Left cardiac atrium (tissue), 4 donors: ENCODE results near the gene ABHD1. TPM values are rescaled to one million over a fixed set of nuclear protein-coding genes. Genes with fewer than 3 reads are reported as not detected.
A peak's percentile ranks its signal among the peaks of the same experiment; 100 is the strongest.
"Not testable (repeated sequence)": the region's sequence is repeated elsewhere in the genome, so short reads cannot be mapped to it uniquely, and the experiment has no call there.

Source experiments
- ATAC-seq, 2 donors: fragments of 200-7000 bp; cut with Tn5 transposase; one replicate each; pipeline ENCODE4 v1.9.1; 2020; ENCODE audit warnings: mild to moderate bottlenecking in 2 of 2, moderate library complexity in 2 of 2
- DNase-seq: peaks from one replicate; pipeline ENCODE4 v3.0.0-alpha.2; 2020
- intact Hi-C, 2 donors: fragments of 100-400 bp; cut with DNase I; formaldehyde crosslinking; loops; one replicate each; pipeline versions ENCODE4 v1.14.1 to v1.15.1; 2022 to 2023
- long read RNA-seq: library from polyadenylated mRNA; unstranded; transcript quantifications from one replicate; pipeline ENCODE4 v2.0.0, GENCODE V29; 2021
- total RNA-seq, 2 donors: library from RNA; stranded (reverse); fragmentation: NEBNext Ultra II Directional; extraction: Animal tissue kit (Norgen Biotek cat#: 25700); gene quantifications; one replicate each; pipeline ENCODE4 v1.2.1, GENCODE V29; 2021
- donor health status: DM: no; HTN: yes; CAD: no.
- donor health status: DM: no; HTN: yes; CAD: no; lungs with severe emphysema.
- donor health status: DM: yes; HTN: yes; CAD: no.
- donor health status: Dilated cardiomyopathy.

Gene ABHD1
- total RNA-seq, result 1 to 10 TPM; 1.1 to 3.2 TPM
- long read RNA-seq, result 0 reads

DNA sequence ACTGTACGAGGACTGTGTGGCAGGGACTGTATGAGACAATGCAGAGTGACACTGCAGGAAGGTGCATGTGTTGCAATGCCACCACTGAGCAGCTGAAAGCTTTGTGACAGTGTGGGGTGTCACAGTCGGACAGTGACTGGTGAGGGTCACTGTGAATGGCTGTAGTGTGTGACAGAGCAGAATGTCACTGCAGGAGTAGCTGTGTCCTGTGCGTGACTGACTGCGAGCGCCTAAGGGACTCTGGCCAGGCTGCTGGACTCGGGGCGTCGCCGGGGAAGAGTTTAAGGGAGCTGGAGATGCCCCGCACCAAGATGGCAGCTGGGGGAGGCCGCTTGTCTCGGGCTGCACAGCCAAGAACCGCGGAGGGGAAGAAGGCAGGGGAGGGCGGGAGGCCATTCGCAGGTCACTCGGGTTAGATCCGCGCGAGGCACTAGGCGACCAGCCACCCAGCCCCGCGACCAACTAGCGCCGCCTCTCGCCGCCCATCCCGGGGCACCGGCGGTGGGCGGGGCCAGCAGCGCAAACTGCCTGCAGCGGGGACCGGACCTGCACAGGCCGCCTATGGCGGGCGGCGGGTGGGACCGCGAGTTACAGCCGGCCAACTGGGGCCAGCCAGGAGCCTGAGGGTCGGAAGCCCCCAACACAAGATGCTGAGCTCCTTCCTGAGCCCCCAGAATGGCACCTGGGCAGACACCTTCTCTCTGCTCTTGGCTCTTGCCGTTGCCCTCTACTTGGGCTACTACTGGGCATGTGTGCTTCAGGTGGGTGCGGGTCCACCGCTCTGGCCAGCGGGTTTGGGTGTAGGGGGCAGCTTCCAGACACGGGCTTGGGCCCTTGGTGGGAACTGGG lies at the start of gene ABHD1:
TSS of gene ABHD1 (plus strand) at position 514 of the 849 bp plus-strand sequence. CDS start at position 648, 134 bp downstream.
- peak; percentile 74 for DNase-seq
- ATAC-seq, result peak; percentile 84 to 86
- intact Hi-C loops, result no loop called here

DNA sequence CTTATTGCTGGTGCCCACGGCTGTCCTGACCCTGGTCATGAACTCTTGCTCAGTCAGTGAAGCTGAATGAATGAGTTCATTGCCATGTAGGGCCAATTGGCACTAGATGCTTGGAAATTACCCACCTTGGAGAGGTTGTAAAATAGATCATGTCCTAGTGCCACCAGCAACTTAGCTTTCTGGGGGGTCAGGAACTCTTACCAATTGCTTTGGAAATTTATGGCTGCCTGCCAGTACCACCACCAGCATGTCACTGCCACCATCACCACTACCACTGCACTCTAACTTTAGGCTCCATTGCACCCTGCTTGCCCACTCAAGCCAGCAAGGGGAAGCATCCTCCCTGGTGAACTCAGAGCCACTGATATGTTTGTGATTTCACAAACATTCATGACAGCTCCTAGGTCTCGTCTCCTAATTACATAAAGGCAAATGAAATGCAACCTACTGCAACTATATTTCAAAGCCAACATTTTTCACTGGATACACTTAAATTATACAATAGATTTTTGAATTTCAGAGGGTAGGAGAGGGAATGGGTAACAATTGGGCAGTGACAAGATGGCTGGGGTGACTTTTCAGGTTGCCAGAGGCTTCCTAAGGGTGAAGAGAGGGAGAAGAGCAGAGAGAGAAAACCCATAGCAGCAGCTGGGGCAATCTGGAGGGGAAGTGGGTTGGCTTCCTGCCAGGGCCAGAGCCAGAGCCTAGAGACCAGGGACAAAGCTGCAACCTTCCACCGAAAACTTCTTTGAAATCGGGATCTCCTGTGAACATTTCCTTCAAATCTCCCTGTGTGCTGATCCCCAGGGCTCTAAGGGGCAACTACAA lies 48.7 kb upstream of the ABHD1 start:
- peak; percentile 67 for DNase-seq
- no peak for ATAC-seq
- intact Hi-C loops, result no loop called here

DNA sequence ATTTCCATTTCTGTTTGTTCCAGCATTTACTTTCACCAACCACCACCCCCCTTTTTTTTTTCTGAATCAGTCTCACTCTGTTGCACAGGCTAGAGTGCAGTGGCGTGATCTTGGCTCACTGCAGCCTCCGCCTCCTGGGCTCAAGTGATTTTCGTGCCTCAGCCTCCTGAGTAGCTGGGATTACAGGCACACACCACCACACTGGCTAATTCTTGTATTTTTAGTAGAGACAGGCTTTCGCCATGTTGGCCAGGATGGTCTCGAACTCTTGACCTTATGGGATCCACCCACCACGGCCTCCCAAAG lies 48.1 kb upstream of the ABHD1 start:
- intact Hi-C loops, ATAC-seq, DNase-seq: not testable (repeated sequence)

DNA sequence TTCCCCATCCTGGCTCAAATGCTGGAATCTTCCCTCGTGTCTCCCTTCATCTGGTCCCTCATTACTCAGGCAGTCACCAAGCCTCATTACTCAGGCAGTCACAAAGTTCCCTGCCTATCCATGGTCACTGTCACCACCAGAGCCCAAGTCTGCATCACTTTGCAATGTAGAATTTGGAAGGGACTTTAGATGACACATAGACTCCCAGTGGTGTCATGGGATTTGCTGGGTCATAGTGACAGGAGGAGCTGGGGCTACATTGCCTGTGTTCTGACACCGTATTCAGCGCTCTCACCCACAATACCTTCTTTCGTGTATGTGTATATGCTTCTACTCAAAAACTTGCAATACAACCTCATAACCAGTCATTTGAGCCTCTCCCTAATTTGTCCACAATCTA lies 47.3 kb upstream of the ABHD1 start:
- ATAC-seq, result no peak
- intact Hi-C loops, result no loop called here
- DNase-seq, result no peak

- intact Hi-C loops, result no loop called here
- no peak for ATAC-seq
- no peak for DNase-seq
These were observed 46.4 kb upstream of the ABHD1 start for GRCh38 chr2:27077231-27077630.

DNA sequence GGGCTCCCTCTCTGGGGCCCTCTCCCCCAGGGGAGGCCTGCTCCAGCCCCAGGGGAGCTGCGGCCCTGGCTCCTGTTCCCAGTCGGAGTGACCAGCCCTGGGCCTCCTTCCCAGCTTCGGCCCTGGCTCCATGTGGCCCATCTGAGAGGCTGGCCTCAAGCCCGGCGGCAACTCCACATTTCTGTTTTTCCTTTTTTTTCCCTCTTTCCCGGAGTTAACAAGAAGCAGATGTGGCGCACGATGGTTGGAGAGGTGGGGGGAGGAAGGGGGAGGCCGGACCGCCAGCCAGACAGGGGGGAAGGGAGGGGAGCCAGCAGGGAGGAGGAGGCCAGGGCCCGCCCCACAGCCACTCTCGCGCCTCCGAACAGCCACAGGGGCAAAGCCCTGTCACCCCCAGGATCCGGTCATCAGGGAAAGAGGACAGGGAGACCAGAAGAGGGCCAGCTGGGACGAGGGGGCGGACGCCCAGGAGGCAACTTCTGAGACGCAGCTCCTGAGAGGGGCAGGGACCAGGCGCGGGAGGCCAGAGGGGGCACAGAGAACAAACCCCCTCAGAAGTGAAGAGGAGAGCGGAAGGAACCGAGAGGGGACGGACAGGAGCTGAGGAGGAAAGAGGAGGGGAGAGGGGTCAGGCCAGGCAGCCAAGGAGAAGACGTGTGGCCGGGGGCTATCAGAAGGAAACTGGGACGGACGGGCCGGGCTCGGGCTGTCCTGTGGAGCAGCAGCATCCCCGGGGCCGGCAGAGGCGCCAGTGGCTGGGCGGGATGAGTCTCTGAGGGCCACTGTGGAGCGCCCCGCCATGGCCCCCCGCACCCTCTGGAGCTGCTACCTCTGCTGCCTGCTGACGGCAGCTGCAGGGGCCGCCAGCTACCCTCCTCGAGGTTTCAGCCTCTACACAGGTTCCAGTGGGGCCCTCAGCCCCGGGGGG lies 45.1 kb upstream of the ABHD1 start, which contains the start of gene EMILIN1:
TSS of gene EMILIN1 (plus strand) at position 349 of the 928 bp plus-strand sequence. CDS start at position 800, 451 bp downstream.
- intact Hi-C loops, result no loop called here
- peak; percentile 67 to 70 for ATAC-seq
- peak; percentile 84 for DNase-seq

DNA sequence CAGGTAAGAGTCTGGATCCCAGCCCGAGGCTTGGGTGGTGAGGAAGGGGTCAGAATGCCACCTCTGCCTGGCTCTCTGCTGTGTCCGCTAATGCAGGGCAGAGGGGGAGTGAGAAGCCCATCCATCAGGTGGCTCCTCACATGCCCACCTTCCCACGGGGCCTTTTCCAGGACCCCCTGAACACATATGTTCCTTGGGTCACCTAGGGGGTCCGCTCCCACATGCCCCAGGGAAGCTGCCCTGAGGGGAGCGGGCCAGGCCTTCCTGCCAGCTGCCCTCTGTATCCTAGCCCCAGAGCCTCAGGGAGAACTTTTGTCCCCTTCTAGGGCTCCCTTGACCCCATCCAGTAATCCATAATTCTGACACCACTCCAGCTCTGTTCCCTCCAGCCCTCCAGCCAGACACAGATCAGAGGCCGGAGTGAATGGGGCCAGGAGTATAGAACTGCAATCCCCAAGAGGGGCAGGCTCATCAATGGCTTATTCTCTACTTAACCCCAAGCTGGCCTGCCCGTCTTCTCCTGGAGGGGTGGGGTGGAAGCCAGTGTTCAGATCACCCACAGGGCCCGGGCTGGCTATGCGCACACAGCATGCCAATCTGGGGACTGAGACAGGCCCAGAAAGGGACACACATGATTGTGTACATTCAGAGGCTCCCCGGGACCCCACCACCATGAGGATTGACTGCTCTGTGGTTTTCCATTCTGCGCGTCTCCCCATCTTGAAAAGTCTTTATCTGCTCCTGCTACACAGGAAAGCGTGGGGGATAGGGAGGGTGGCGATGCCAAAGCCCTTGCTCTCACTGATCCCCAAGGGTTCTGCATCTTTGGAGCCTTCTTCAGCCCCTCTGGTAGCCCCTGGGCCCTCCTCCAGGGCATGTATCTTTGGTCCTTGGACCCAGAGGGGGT lies 44.1 kb upstream of the ABHD1 start:
- intact Hi-C loops, result loop anchor here (10.0 kb wide), 2 partner anchors 45 to 115 kb away; partner anchors contain the start of gene TMEM214 (in 2 of the 2)
- ATAC-seq, result no peak
- DNase-seq, result no peak

DNA sequence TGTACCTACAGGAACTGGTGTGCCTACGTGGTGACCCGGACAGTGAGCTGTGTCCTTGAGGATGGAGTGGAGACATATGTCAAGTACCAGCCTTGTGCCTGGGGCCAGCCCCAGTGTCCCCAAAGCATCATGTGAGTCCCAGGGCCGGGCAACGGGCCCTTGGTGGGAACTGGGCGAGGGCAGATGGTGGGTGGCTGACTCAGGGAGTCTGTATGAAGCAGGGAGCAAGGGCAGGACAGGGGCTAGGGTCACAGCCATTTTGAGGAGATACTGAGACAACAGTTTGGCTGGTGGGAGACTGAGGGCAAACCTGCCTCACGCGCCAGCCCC lies 43.5 kb upstream of the ABHD1 start:
- no peak for DNase-seq
- intact Hi-C loops, result loop anchor here (10.0 kb wide), 2 partner anchors 45 to 115 kb away; partner anchors contain the start of gene TMEM214 (in 2 of the 2)

GRCh38 chr2:27080603-27080936 lies 43.0 kb upstream of the ABHD1 start:
- ATAC-seq (no peak), DNase-seq (no peak)
- intact Hi-C loops, result loop anchor here (10.0 kb wide), 2 partner anchors 46 to 116 kb away; partner anchors contain the start of gene TMEM214 (in 2 of the 2)

More for the DNA sequence above, 43.5 kb upstream of the ABHD1 start:
- ATAC-seq, result no peak

DNA sequence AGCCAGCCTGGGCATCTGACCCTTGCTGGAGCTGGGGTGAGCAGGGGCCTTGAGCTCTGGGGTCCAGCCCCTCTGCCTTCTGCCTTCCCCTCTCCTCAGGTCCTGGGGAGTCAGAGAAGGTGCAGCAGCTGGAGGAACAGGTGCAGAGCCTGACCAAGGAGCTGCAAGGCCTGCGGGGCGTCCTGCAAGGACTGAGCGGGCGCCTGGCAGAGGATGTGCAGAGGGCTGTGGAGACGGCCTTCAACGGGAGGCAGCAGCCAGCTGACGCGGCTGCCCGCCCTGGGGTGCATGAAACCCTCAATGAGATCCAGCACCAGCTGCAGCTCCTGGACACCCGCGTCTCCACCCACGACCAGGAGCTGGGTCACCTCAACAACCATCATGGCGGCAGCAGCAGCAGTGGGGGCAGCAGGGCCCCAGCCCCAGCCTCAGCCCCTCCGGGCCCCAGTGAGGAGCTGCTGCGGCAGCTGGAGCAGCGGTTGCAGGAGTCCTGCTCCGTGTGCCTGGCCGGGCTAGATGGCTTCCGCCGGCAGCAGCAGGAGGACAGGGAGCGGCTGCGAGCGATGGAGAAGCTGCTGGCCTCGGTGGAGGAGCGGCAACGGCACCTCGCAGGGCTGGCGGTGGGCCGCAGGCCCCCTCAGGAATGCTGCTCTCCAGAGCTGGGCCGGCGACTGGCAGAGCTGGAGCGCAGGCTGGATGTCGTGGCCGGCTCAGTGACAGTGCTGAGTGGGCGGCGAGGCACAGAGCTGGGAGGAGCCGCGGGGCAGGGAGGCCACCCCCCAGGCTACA lies 41.4 kb upstream of the ABHD1 start:
- no peak for ATAC-seq

GRCh38 chr2:27082773-27083409 lies 40.7 kb upstream of the ABHD1 start:
- no peak for DNase-seq
- intact Hi-C loops, result loop anchor here (10.0 kb wide), 2 partner anchors 48 to 118 kb away; partner anchors contain the start of gene TMEM214 (in 2 of the 2)
- ATAC-seq, result no peak

More for the DNA sequence above, 41.4 kb upstream of the ABHD1 start:
- intact Hi-C loops, result loop anchor here (10.0 kb wide), 2 partner anchors 47 to 117 kb away; partner anchors contain the start of gene TMEM214 (in 2 of the 2)
- no peak for DNase-seq

DNA sequence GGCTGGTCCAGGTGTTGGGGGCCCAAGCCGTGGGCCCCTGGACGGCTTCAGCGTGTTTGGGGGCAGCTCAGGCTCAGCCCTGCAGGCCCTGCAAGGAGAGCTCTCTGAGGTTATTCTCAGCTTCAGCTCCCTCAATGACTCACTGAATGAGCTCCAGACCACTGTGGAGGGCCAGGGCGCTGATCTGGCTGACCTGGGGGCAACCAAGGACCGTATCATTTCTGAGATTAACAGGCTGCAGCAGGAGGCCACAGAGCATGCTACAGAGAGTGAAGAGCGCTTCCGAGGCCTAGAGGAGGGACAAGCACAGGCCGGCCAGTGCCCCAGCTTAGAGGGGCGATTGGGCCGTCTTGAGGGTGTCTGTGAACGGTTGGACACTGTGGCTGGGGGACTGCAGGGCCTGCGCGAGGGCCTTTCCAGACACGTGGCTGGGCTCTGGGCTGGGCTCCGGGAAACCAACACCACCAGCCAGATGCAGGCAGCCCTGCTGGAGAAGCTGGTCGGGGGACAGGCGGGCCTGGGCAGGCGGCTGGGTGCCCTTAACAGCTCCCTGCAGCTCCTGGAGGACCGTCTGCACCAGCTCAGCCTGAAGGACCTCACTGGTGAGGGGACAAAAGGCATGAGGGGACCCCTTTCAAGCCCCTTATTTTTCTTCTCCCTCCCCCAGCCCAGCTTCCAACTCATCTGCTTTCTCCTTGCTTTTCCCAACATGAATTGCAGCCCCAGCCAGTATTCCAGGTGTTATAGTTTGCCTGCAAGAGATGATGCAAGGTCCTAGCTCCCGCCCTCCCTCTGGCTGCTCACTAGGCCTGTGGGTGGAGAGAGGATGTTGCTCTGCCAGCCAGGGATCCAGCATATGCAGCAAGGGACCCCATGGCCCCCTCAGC lies 40.0 kb upstream of the ABHD1 start:
- ATAC-seq (no peak), DNase-seq (no peak)
- intact Hi-C loops, result loop anchor here (2.0 to 10.0 kb wide), 3 partner anchors 49 to 121 kb away; partner anchors contain the start of gene TMEM214 (in 2 of the 2)

- intact Hi-C loops, result loop anchor here (2.0 to 10.0 kb wide), 3 partner anchors 50 to 122 kb away; partner anchors contain the start of gene TMEM214 (in 2 of the 2)
- DNase-seq (no peak), ATAC-seq (no peak)
These were observed 39.1 kb upstream of the ABHD1 start for GRCh38 chr2:27084297-27085061.

- ATAC-seq (no peak), DNase-seq (no peak)
- intact Hi-C loops, result loop anchor here (2.0 to 10.0 kb wide), 3 partner anchors 50 to 122 kb away; partner anchors contain the start of gene TMEM214 (in 2 of the 2)
These were observed 38.4 kb upstream of the ABHD1 start for GRCh38 chr2:27085062-27085672.
